Panc1 (cell line): ENCODE results near the gene CR2. TPM values are rescaled to one million over a fixed set of nuclear protein-coding genes. Genes with fewer than 3 reads are reported as not detected.

ENCODE experiments used
- ATAC-seq: fragments of 200-7000 bp; cut with Tn5 transposase; 2 replicates; pipeline ENCODE4 v1.9.1; 2020; ENCODE audit warnings: mild to moderate bottlenecking, moderate library complexity
- Bru-seq: library from RNA; stranded (reverse); fragments of 400-500 nt; gene quantifications from one replicate; lab custom pipeline; 2021; lab: Mats Ljungman, UMichigan
- BruChase-seq, 2 experiments: library from RNA; stranded (reverse); fragments of 400-500 nt; gene quantifications; one replicate each; lab custom pipeline; 2021; lab: Mats Ljungman, UMichigan
- BruUV-seq: library from RNA; stranded (reverse); fragments of 400-500 nt; replicated peaks from 2 replicates; lab custom pipeline; 2021; lab: Mats Ljungman, UMichigan
- CTCF ChIA-PET: fragments of 300-600 bp; sonication (Branson Sonifier 250); formaldehyde crosslinking; loops from one replicate; lab custom pipeline; 2022; ENCODE audit warnings: antibody characterized with exemption; lab: Charles Lee
- POLR2A ChIA-PET: fragments of 300-600 bp; sonication (Branson Sonifier 250); formaldehyde crosslinking; loops from one replicate; lab custom pipeline; 2022; ENCODE audit warnings: antibody characterized with exemption; lab: Charles Lee
- DNase-seq: peaks from one replicate; pipeline ENCODE4 v3.0.0-alpha.2; 2010; ENCODE audit warnings: low read depth, low spot score
- H3K27ac ChIP-seq: 2 replicates; pipeline ENCODE4 v1.5.1; 2011; ENCODE audit warnings: mild to moderate bottlenecking, low read length, inconsistent platforms
- H3K27me3 ChIP-seq: fragments of 200-500 bp; sonication (Bioruptor generic); 2 replicates; pipeline ENCODE4 v1.6.0; 2014; ENCODE audit warnings: low read length, inconsistent platforms; ENCODE audit not compliant: control insufficient read depth, insufficient read depth
- H3K36me3 ChIP-seq: fragments of 200-500 bp; sonication (Bioruptor generic); 2 replicates; pipeline ENCODE4 v1.5.1; 2014; ENCODE audit warnings: inconsistent platforms, mild to moderate bottlenecking, low read length, moderate library complexity; ENCODE audit not compliant: control insufficient read depth, insufficient read depth
- H3K4me1 ChIP-seq: 2 replicates; pipeline ENCODE4 v1.5.1; 2011; ENCODE audit warnings: inconsistent platforms, mild to moderate bottlenecking, low read length, moderate library complexity; ENCODE audit not compliant: control insufficient read depth, insufficient read depth
- H3K4me3 ChIP-seq, 2 experiments: 2 replicates each; pipeline ENCODE4 v1.5.1; 2011 to 2012; ENCODE audit warnings: low read depth in 2 of 2, low read length in 2 of 2, mild to moderate bottlenecking in 2 of 2, inconsistent platforms in 1 of 2, moderate library complexity in 1 of 2
- H3K9me3 ChIP-seq: fragments of 200-500 bp; sonication (Bioruptor generic); 2 replicates; pipeline ENCODE4 v1.5.1; 2014; ENCODE audit warnings: low read depth, mild to moderate bottlenecking, inconsistent platforms, low read length, moderate library complexity; ENCODE audit not compliant: control insufficient read depth, insufficient read depth
- CTCF ChIP-seq: fragments of 450-650 bp; IDR thresholded peaks from 2 replicates; pipeline ENCODE4 v1.5.1; 2017; ENCODE audit warnings: mild to moderate bottlenecking
- POLR2AphosphoS5 ChIP-seq: IDR thresholded peaks from 2 replicates; pipeline ENCODE4 v1.6.1; 2012; ENCODE audit warnings: mild to moderate bottlenecking, low read depth, low read length, moderate library complexity
- REST ChIP-seq, 2 experiments: IDR thresholded peaks; 2 replicates each; pipeline ENCODE4 v1.6.1; 2011 to 2012; ENCODE audit warnings: low read depth in 2 of 2, control low read depth in 1 of 2, low read length in 1 of 2, mild to moderate bottlenecking in 1 of 2, moderate library complexity in 1 of 2; ENCODE audit not compliant: insufficient read depth in 1 of 2
- SIN3A ChIP-seq: IDR thresholded peaks from 2 replicates; pipeline ENCODE4 v1.6.1; 2012; ENCODE audit warnings: low read depth, mild to moderate bottlenecking, low read length, moderate library complexity, borderline replicate concordance; ENCODE audit not compliant: insufficient read depth
- TCF7L2 ChIP-seq: IDR thresholded peaks from 2 replicates; pipeline ENCODE4 v1.6.1; 2011; ENCODE audit warnings: mild to moderate bottlenecking, low read depth, low read length, inconsistent platforms
- in situ Hi-C: cut with HindIII; loops from 2 replicates; pipeline ENCODE4 v1.10.0; 2016; ENCODE audit warnings: low sequenced_read_pairs, low pct_unique_long_range_greater_than_20kb
- intact Hi-C: fragments of 100-400 bp; cut with micrococcal nuclease; formaldehyde crosslinking; loops from one replicate; pipeline ENCODE4 v1.10.0; 2022; ENCODE audit not compliant: unreplicated experiment
- long read RNA-seq: library from polyadenylated mRNA; unstranded; transcript quantifications from one replicate; pipeline ENCODE4 v2.0.0, GENCODE V29; 2021; ENCODE audit not compliant: unreplicated experiment
- polyA plus RNA-seq: library from polyadenylated mRNA; unstranded; fragments of >200 nt; gene quantifications from one replicate; pipeline ENCODE4 v1.2.1, GENCODE V29; 2012; ENCODE audit warnings: missing spikeins; ENCODE audit not compliant: insufficient read length
- total RNA-seq: library from RNA; stranded (reverse); gene quantifications from one replicate; pipeline ENCODE4 v1.2.1, GENCODE V29; 2021; ENCODE audit not compliant: unreplicated experiment

Gene CR2
- total RNA-seq: 0.08 TPM
- not detected for polyA plus RNA-seq
- not detected for Bru-seq, nascent RNA
- not detected for BruChase-seq, experiment 1, labeled RNA remaining after a 2-hour chase
- percentile 7 among the genes with signal in this experiment for BruChase-seq, experiment 2, labeled RNA remaining after a 6-hour chase
- long read RNA-seq: 0 reads

GRCh38 chr1:207454046-207454964 lies at the start of gene CR2:
Gene CR2, plus strand, starts transcription at chr1:207454328. Its CDS starts 91 bp downstream, at chr1:207454419.
- in situ Hi-C loops: no loop called here
- intact Hi-C loops: no loop called here
- Histone ChIP-seq H3K4me1 (no peaks in the 10 kb centered on the region), H3K4me3 (peak within 1 kb of the TSS; percentile 31 to 43), H3K36me3 (no peaks in the 10 kb centered on the region), H3K27me3 (peaks cover 49% of the 10 kb centered on the region), H3K9me3 (no peaks in the 10 kb centered on the region), H3K27ac (no peak within 1 kb of the TSS)
- CTCF ChIA-PET: interaction anchor here (0.6 kb wide), 2 partner anchors 14 to 38 kb away, joined by 4 to 11 read pairs; no protein-coding TSS in a partner anchor
- POLR2A ChIA-PET: no interaction called here
- BruUV-seq: no TSS peak
- ATAC-seq: peak; percentile 80
- no peak for DNase-seq
- TF ChIP-seq POLR2AphosphoS5: no peak
- TF ChIP-seq REST (IDR thresholded peaks at IDR 0.05; ENCODE audit: insufficient read depth in 1 of 2, low read depth in 2 of 2, low read length in 1 of 2): no peak
- TF ChIP-seq TCF7L2: no peak
- TF ChIP-seq CTCF: peak; percentile 44
- TF ChIP-seq SIN3A: no peak

- Histone ChIP-seq H3K9me3 (no peaks in the 10 kb centered on the region), H3K4me1 (no peaks in the 10 kb centered on the region), H3K36me3 (no peaks in the 10 kb centered on the region), H3K4me3 (no peak overlapping the region), H3K27me3 (no peaks in the 10 kb centered on the region; the same call in 1 of the 2 replicates), H3K27ac (no peak overlapping the region)
- ATAC-seq (peak; percentile 91), DNase-seq (peak; percentile 42)
- ChIA-PET POLR2A (no interaction called here), CTCF (interaction anchor here (0.5 to 1.9 kb wide), 4 partner anchors 321 to 591 kb away, joined by 3 to 15 read pairs (median 4); partner anchors contain the start of gene PFKFB2)
- TF ChIP-seq TCF7L2: no peak
- no peak for TF ChIP-seq POLR2AphosphoS5
- TF ChIP-seq REST (IDR thresholded peaks at IDR 0.05; ENCODE audit: insufficient read depth in 1 of 2, low read depth in 2 of 2, low read length in 1 of 2): no peak
- TF ChIP-seq SIN3A: no peak
- peak; percentile 76 for TF ChIP-seq CTCF
- no TSS peak for BruUV-seq
- intact Hi-C loops (loop anchor here (1.0 kb wide), 2 partner anchors 94 to 321 kb away; no protein-coding TSS in a partner anchor), in situ Hi-C loops (no loop called here)
Measured at GRCh38 chr1:207404849-207405525, 49.1 kb upstream of the CR2 start.
